Ovary (tissue), 3 donors: ENCODE data around the gene ITIH2.

Experiments used
- CTCF ChIP-seq, 3 donors: fragments of 450-650 bp in 2 of 3; fragments of 200-600 bp in 1 of 3; IDR thresholded peaks; one replicate each; pipeline versions ENCODE4 v1.5.1 to v1.8.0; 2016 to 2022; ENCODE audit warnings: antibody characterized with exemption in 3 of 3, mild to moderate bottlenecking in 1 of 3
- POLR2A ChIP-seq: fragments of 450-650 bp; IDR thresholded peaks from one replicate; pipeline ENCODE4 v1.6.1; 2017; ENCODE audit warnings: antibody characterized with exemption, mild to moderate bottlenecking, moderate library complexity
- donor health status: DM: no; HTN: no; CAD: no.

- TF ChIP-seq POLR2A, result no peak
- TF ChIP-seq CTCF (IDR thresholded peaks at IDR 0.05), result no peak
Measured at GRCh38 chr10:7701158-7701742, 1.9 kb upstream of the ITIH2 start.
